IMR-90 (cell line): ENCODE measurements around the gene CPSF7. TPM values are rescaled to one million over a fixed set of nuclear protein-coding genes. Genes with fewer than 3 reads are reported as not detected.

Source experiments
- ATAC-seq: fragments of 200-7000 bp; cut with Tn5 transposase; 2 replicates; pipeline ENCODE4 v1.9.1; 2020; ENCODE audit warnings: low read depth, mild to moderate bottlenecking, moderate library complexity
- BruUV-seq: library from RNA; stranded (reverse); fragments of 400-500 nt; replicated peaks from 2 replicates; lab custom pipeline; 2021; lab: Mats Ljungman, UMichigan
- CTCF ChIA-PET: fragments of 300-600 bp; formaldehyde crosslinking; extraction: SDS; loops from one replicate; lab custom pipeline; 2021; ENCODE audit warnings: antibody characterized with exemption; lab: Yijun Ruan, JAX
- POLR2A ChIA-PET: fragments of 300-600 bp; sonication (Branson Sonifier 250); formaldehyde crosslinking; loops from one replicate; lab custom pipeline; 2022; ENCODE audit warnings: antibody characterized with exemption; ENCODE audit not compliant: unreplicated experiment; lab: Charles Lee
- DNase-seq: peaks from one replicate; pipeline ENCODE4 v3.0.0; 2013
- H2AFZ ChIP-seq: replicated peaks from 2 replicates; pipeline ENCODE3; 2013; ENCODE audit warnings: low read length, mild to moderate bottlenecking; ENCODE audit not compliant: poor library complexity
- H2AK5ac ChIP-seq: 2 replicates; pipeline ENCODE4 v1.6.1; 2013; ENCODE audit warnings: low read depth, low read length, inconsistent platforms
- H2AK9ac ChIP-seq: replicated peaks from 2 replicates; pipeline ENCODE3; 2013; ENCODE audit warnings: mild to moderate bottlenecking, low read depth, low read length, moderate library complexity; ENCODE audit not compliant: poor library complexity
- H2BK120ac ChIP-seq: 2 replicates; pipeline ENCODE4 v1.6.1; 2013; ENCODE audit warnings: low read depth, low read length, inconsistent platforms
- H2BK15ac ChIP-seq: 3 replicates; pipeline ENCODE4 v1.6.1; 2013; ENCODE audit warnings: low read depth, low read length, inconsistent platforms
- H2BK20ac ChIP-seq: 2 replicates; pipeline ENCODE4 v1.6.1; 2013; ENCODE audit warnings: low read depth, mild to moderate bottlenecking, inconsistent platforms, low read length, moderate library complexity
- H2BK5ac ChIP-seq: 2 replicates; pipeline ENCODE4 v1.6.1; 2013; ENCODE audit warnings: mild to moderate bottlenecking, low read depth, low read length, inconsistent platforms; ENCODE audit not compliant: poor library complexity, severe bottlenecking
- H3K14ac ChIP-seq: replicated peaks from 2 replicates; pipeline ENCODE4 v1.6.1; 2013; ENCODE audit warnings: low read depth, low read length, inconsistent platforms
- H3K18ac ChIP-seq: 2 replicates; pipeline ENCODE4 v1.6.1; 2013; ENCODE audit warnings: low read depth, low read length, control low read depth
- H3K23ac ChIP-seq: 2 replicates; pipeline ENCODE4 v1.6.1; 2013; ENCODE audit warnings: low read depth, low read length, inconsistent platforms
- H3K27ac ChIP-seq: 2 replicates; pipeline ENCODE4 v1.5.1; 2013; ENCODE audit warnings: mild to moderate bottlenecking, control low read depth, low read length; ENCODE audit not compliant: insufficient read depth
- H3K27me3 ChIP-seq: 2 replicates; pipeline ENCODE4 v1.6.1; 2013; ENCODE audit warnings: low read length; ENCODE audit not compliant: control insufficient read depth, insufficient read depth
- H3K36me3 ChIP-seq: 2 replicates; pipeline ENCODE4 v1.6.1; 2013; ENCODE audit warnings: low read length, mixed read lengths; ENCODE audit not compliant: control insufficient read depth, insufficient read depth
- H3K4ac ChIP-seq: 2 replicates; pipeline ENCODE4 v1.6.1; 2013; ENCODE audit warnings: low read depth, low read length, inconsistent platforms
- H3K4me1 ChIP-seq: 2 replicates; pipeline ENCODE4 v1.6.1; 2013; ENCODE audit warnings: low read length, mixed read lengths; ENCODE audit not compliant: control insufficient read depth, insufficient read depth
- H3K4me2 ChIP-seq: 2 replicates; pipeline ENCODE4 v1.6.1; 2013; ENCODE audit warnings: low read depth, mild to moderate bottlenecking, control low read depth, low read length, moderate library complexity
- H3K4me3 ChIP-seq: 2 replicates; pipeline ENCODE4 v1.5.1; 2013; ENCODE audit warnings: low read depth, mild to moderate bottlenecking, control low read depth, low read length, moderate library complexity; ENCODE audit not compliant: insufficient read depth
- H3K56ac ChIP-seq: 2 replicates; pipeline ENCODE4 v1.6.1; 2013; ENCODE audit warnings: low read length, inconsistent platforms; ENCODE audit not compliant: insufficient read depth; ENCODE audit errors: extremely low read depth
- H3K79me1 ChIP-seq, 2 experiments: 2 replicates each; pipeline ENCODE4 v1.6.1; 2013; ENCODE audit warnings: low read length in 2 of 2, inconsistent platforms in 1 of 2, low read depth in 1 of 2
- H3K9ac ChIP-seq: 2 replicates; pipeline ENCODE4 v1.6.1; 2013; ENCODE audit warnings: low read depth, low read length, control low read depth
- H3K9me1 ChIP-seq: 2 replicates; pipeline ENCODE4 v1.6.1; 2013; ENCODE audit warnings: low read length, inconsistent platforms; ENCODE audit not compliant: insufficient read depth
- H3K9me3 ChIP-seq: 2 replicates; pipeline ENCODE4 v1.6.1; 2013; ENCODE audit warnings: low read length; ENCODE audit not compliant: control insufficient read depth, insufficient read depth
- H4K20me1 ChIP-seq: 2 replicates; pipeline ENCODE4 v1.6.1; 2013; ENCODE audit warnings: low read length, inconsistent platforms; ENCODE audit not compliant: insufficient read depth
- H4K5ac ChIP-seq: 2 replicates; pipeline ENCODE4 v1.6.1; 2013; ENCODE audit warnings: mild to moderate bottlenecking, low read depth, low read length, control low read depth
- H4K8ac ChIP-seq, 2 experiments: 2 replicates each; pipeline ENCODE4 v1.6.1; 2013; ENCODE audit warnings: low read depth in 2 of 2, low read length in 2 of 2, control low read depth in 1 of 2, inconsistent platforms in 1 of 2
- H4K91ac ChIP-seq: 2 replicates; pipeline ENCODE4 v1.6.1; 2013; ENCODE audit warnings: low read depth, low read length, inconsistent platforms; ENCODE audit not compliant: insufficient read depth
- BHLHE40 ChIP-seq: fragments of 150-350 bp; IDR thresholded peaks from 2 replicates; pipeline ENCODE4 v1.6.1; 2016; ENCODE audit warnings: mild to moderate bottlenecking, low read depth, low read length
- FOS ChIP-seq: fragments of 150-350 bp; IDR thresholded peaks from 2 replicates; pipeline ENCODE4 v1.6.1; 2016; ENCODE audit warnings: low read depth, low read length
- RAD21 ChIP-seq: IDR thresholded peaks from 2 replicates; pipeline ENCODE4 v1.6.1; 2012; ENCODE audit warnings: low read length, improper control_type of control experiment
- RFX5 ChIP-seq: IDR thresholded peaks from 2 replicates; pipeline ENCODE4 v1.8.0; 2012; ENCODE audit warnings: low read depth, mild to moderate bottlenecking, low read length, moderate library complexity
- WGBS, 2 experiments: methylation state at CpG; one replicate each; pipeline versions ENCODE4 v1.1.5 to v1.1.7; 2013; ENCODE audit warnings: missing lambda C conversion rate in 2 of 2; ENCODE audit not compliant: insufficient read length in 1 of 2; ENCODE audit errors: extremely low coverage in 2 of 2; 5-methylcytosine and 5-hydroxymethylcytosine counted together
- dilution Hi-C: fragments of 300-500 bp; cut with HindIII; formaldehyde crosslinking; loops from one replicate; pipeline ENCODE4 v1.14.3; 2018; ENCODE audit warnings: low sequenced_read_pairs; ENCODE audit not compliant: unreplicated experiment
- in situ Hi-C: fragments of 300-500 bp; cut with MboI; formaldehyde crosslinking; loops from 3 replicates; pipeline ENCODE4 v1.14.3; 2019; ENCODE audit warnings: low sequenced_read_pairs, inconsistent platforms, mixed read lengths
- intact Hi-C: fragments of 100-400 bp; cut with micrococcal nuclease; formaldehyde crosslinking; loops from 2 replicates; pipeline ENCODE4 v1.10.0; 2022
- polyA plus RNA-seq, 3 experiments: library from polyadenylated mRNA; depleted of rRNA; stranded (reverse); fragments of >200 nt; gene quantifications; 2 replicates each; pipeline ENCODE4 v1.2.3, GENCODE V29; 2012; ENCODE audit warnings: low replicate concordance in 1 of 3
- total RNA-seq: library from RNA; depleted of rRNA; stranded (reverse); fragments of >200 nt; gene quantifications from 2 replicates; pipeline ENCODE4 v1.2.3, GENCODE V29; 2012

CPSF7 gene
- total and polyA plus RNA-seq, 2 of the 4 experiments (the other 2 are of a cell fraction) = 9.5 to 55.2 TPM

GRCh38 chr11:61375761-61376108, 54.0 kb downstream of the CPSF7 start:
- in situ Hi-C loops = no loop called here
- dilution Hi-C loops = no loop called here
- ATAC-seq (no peak), DNase-seq (no peak)
- H3K27me3 ChIP-seq = no peaks in the 10 kb centered on the region
- no peak overlapping the region for H3K9ac ChIP-seq
- no TSS peak for BruUV-seq
- H2BK15ac ChIP-seq = no peak overlapping the region
- no peak overlapping the region for H2AK5ac ChIP-seq
- H4K91ac ChIP-seq = no peak overlapping the region
- no peak overlapping the region for H4K5ac ChIP-seq
- CTCF ChIA-PET = no interaction called here
- no peak overlapping the region for H3K27ac ChIP-seq
- no peak overlapping the region for H3K4ac ChIP-seq
- peaks cover 3% of the 10 kb centered on the region; the same call in 1 of the 2 replicates for H3K9me1 ChIP-seq
- H3K4me3 ChIP-seq = no peak overlapping the region
- H4K8ac ChIP-seq = no peak overlapping the region
- H2BK120ac ChIP-seq = no peak overlapping the region
- no peak overlapping the region for H2BK20ac ChIP-seq
- H3K14ac ChIP-seq = no peak overlapping the region
- POLR2A ChIA-PET = no interaction called here
- H3K9me3 ChIP-seq = 0 out of 2 replicates have a peak, but pooled peaks cover 2% of the 10 kb centered on the region
- intact Hi-C loops = no loop called here
- TF ChIP-seq RAD21 (no peak), BHLHE40 (no peak), RFX5 (no peak), FOS (no peak)
- H3K18ac ChIP-seq = no peak overlapping the region
- WGBS, 2 experiments = 100% methylated on average over 1 of the region's 6 CpGs; no CpG with 5 or more reads in 1 of the 2 experiments
- H2AFZ ChIP-seq = no peak overlapping the region
- no peaks in the 10 kb centered on the region; the same call in 1 of the 2 replicates for H4K20me1 ChIP-seq
- no peak overlapping the region for H3K23ac ChIP-seq
- no peak overlapping the region for H2BK5ac ChIP-seq
- no peak overlapping the region for H3K56ac ChIP-seq
- H2AK9ac ChIP-seq = no peak overlapping the region
- H3K79me1 ChIP-seq = peaks cover 4 to 6% of the 10 kb centered on the region in 2 experiments; a peak in 3 of 4 replicates
- H3K4me2 ChIP-seq = no peak overlapping the region
- H3K4me1 ChIP-seq = peaks cover 11% of the 10 kb centered on the region
- peaks cover under 1% of the 10 kb centered on the region for H3K36me3 ChIP-seq
